Cerebellar cortex (tissue), 1 donor: Measurements from ENCODE around the gene ETFRF1.

ENCODE experiments used
- DNase-seq: peaks from one replicate; pipeline ENCODE4 v3.0.0-alpha.2; 2015; ENCODE audit warnings: low spot score

ETFRF1 gene

DNA sequence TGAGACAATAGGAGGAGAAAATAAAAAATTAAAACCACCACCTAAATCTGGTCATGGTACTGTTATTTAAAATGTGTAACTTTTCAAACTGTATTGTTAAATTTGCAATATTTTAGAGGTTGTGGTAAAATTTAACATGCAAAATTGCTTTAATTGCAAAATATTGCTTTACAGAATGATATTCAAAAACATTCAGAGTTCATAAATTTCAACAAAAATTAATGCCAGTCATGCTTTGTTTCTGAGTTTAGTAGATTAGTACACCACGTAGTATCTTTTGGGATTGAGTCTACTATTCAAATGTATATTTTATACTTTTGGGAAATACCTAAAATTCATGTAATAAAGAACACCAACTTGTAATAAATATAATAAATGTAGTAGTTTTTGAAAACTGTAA lies 18.3 kb downstream of the ETFRF1 start:
- no peak for DNase-seq

DNA sequence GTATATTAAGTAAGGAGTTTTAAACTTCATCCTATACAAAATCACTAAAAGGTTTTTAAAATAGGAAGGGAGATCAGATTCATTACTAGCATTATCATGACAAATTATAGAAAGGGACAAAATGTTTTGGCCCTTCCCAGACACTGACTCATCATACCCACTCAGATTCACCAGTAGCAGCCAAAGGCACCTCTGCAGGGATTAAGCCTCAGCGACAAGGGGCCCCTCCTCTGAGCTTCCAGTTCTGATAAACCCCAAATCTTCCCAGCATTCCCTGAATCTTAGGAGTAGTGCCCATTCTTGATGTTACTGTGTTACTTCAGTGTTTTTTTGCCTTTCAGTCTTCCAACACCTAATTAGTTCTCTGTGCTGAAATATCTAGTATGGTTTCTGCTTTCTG lies 41.2 kb downstream of the ETFRF1 start:
- DNase-seq = no peak

DNA sequence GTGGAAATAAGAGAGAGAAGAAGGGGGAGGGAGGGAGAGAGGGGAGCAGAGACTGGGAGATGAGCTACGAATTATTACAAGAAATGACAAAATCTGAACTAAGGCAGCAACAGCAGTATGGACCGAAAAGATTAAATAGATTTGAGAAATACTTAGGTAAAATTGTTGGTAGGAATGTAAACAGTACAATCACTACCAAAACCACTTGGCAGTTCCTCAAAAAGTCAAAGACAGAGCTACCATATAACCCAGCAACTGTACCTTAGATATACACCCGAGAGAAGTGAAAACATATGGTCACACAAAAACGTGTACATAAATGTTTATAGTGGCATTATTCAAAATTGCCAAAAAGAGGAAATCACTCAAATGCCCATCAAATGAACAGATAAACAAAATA lies 41.6 kb downstream of the ETFRF1 start:
- no peak for DNase-seq

DNA sequence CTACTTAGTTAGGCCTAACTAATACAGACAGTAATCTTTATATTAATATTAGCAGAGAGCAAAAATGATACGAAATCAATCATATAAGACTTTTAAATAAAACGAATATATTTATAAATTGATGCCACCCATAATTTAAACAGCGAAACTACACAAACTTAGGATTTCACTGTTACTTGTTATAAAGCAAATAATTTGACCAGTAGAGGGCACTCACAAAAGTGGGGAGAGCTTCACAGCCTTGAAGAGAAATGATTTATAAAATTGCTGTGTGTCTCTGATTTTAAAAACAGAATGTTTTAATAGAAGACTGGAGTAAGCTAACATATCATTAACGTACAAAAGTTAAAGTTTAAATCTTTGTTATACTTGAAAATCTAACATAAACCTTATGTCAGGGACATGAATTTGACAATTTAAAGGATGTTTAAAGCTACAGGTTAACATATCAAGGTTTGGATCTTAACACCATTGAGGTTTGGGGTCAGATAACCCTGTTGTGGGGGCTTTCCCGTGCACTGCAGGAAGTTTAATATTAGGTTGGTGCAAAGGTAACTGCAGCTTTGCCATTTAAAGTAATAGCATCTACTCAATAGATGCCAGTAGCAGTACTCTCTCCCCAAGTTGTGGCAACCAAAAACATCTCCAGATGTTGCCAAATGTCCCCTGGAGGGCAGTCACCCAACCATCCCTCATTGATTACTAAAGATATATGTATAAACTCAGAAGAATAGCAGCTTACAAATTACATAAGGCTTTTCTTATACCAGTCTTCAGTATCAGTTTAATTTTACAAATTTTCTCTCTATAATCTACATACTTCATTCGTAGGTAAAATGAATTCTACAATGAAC lies 46.4 kb downstream of the ETFRF1 start:
- DNase-seq = peak; percentile 55

DNA sequence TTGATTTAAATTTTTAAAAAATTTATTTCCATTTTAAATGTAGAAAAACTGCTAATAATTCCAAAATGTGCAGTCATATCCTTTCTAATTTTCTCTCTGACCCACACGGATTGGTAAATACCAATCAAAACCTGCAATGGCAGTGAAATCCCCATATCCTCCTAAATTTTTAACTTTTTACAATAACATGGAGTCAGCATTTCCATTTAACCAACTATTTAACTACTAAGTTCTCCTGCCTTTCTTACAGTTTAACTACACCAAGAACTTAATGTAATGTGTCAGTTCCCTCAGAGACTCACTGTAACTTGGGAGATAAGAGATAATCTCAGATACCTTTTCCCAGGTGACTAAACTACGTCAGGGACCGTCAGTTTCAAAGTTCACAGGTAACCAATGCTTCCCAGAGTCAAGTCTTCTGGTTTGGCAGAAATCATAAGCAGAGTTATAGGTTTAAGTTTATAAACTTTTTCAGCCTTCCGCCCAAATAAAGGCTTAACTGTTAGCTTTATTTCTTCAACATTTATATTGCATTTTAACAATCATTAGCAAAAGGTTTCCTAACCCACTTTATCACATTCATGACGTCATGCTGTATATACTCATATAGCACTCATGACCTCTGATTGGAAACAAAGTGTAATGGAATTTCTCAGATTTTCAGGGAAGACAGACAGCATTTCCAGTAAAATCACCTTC lies 48.1 kb downstream of the ETFRF1 start:
- no peak for DNase-seq

DNA sequence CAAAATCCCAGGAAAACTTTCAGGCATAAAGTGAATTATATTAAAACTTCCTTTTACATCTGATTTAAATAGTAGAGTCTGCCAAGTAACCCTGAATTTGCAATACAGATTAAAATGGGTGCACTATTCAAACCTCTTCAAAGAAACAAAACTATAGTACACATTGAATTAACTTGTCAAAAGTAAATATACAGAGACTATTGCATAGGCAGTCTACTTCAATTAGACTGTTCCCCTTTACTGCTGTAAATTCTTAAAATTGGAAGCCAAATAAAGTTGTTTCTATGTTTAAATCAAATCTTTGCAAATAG lies 48.6 kb downstream of the ETFRF1 start:
- DNase-seq = no peak

DNA sequence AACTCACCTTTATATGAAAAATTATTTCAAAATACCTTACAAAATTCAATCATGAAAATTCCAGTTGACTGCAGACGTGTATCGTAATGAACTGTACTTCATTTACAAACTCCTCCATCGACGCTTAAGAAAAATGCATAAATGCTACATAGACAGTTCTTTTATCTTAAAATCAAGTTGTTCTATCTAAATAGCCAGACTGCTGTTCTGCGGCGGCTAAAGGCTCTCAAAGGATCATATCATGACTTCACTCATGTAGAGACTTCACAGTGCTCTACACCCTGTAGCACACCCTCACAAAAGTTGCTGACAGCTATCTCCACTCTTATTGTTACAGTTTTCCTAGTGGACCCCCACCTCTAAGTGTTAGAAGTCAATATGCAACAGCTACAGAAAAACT lies 50.5 kb downstream of the ETFRF1 start:
- DNase-seq = no peak

DNA sequence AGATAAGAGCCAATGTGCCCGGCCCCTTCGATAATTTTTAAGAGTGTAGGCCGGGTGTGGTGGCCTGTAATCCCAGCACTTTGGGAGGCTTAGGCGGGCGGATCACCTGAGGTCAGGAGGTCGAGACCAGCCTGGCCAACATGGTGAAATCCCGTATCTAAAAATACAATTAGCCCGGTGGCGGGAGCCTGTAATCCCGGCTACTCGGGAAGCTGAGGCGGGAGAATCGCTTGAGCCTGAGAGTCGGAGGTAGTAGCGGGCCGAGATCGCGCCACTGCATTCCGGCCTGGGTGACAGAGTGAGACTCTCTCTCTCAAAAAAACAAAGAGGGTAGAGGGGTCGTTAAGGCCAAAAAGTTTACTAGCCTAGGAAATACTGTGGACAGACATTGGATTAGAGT lies 53.1 kb downstream of the ETFRF1 start:
- no peak for DNase-seq

DNA sequence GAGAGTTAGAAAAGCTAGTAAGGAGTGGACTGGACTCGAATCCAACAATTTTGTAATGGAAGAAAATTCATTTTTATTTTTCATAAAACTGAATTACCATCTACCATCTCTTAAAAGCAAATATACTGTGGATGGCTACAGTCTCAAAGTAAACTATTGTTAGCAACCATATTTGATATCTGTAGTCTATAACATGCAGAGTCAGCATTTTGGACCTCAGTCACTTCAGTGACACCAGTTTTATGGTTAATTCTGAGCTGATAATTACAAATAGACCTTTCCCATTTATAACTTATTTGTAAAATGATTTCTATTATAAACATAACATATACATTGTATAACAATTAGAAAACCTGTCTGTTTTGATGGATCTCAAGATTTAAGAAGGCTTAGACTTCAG lies 53.7 kb downstream of the ETFRF1 start:
- DNase-seq = no peak

DNA sequence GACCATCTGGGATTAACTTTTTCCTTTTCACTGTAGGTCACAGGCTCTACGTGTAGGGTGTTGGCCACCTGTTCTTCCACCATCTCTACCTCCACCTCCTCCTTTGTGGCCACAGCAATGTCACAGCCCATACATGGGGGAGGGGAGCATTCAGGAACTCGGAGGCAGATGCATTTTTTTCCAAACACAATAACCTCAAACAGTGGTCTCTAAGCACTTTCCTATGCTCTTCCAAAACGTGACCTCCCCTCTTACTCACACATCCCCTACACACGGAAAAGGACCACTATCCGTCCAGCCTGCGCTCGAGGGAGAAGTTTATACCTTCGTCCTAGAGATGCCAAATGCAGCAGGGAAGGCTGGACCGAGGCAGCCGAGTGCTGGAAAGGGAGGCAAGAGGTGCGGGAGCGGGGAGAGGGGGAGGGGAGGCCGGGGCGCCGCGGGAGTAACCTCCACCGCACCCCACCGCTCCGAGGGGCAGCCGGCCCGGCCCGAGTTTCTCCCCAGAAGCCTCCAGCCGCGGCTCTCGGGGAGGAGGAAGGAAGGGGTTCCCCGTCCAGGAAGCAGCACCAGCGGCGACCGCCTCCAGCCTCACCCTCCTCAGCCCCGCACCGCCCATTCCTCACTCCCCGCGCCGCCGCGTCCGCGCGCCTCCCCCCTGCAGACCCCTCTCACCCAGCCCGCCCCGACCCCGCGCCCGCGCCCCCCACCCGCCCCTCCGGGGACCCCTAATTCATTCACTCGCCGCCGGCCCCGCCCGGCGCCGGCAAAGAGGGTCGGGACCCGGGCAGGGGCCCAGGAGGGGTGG lies 55.1 kb downstream of the ETFRF1 start:
- peak; percentile 48 for DNase-seq

DNA sequence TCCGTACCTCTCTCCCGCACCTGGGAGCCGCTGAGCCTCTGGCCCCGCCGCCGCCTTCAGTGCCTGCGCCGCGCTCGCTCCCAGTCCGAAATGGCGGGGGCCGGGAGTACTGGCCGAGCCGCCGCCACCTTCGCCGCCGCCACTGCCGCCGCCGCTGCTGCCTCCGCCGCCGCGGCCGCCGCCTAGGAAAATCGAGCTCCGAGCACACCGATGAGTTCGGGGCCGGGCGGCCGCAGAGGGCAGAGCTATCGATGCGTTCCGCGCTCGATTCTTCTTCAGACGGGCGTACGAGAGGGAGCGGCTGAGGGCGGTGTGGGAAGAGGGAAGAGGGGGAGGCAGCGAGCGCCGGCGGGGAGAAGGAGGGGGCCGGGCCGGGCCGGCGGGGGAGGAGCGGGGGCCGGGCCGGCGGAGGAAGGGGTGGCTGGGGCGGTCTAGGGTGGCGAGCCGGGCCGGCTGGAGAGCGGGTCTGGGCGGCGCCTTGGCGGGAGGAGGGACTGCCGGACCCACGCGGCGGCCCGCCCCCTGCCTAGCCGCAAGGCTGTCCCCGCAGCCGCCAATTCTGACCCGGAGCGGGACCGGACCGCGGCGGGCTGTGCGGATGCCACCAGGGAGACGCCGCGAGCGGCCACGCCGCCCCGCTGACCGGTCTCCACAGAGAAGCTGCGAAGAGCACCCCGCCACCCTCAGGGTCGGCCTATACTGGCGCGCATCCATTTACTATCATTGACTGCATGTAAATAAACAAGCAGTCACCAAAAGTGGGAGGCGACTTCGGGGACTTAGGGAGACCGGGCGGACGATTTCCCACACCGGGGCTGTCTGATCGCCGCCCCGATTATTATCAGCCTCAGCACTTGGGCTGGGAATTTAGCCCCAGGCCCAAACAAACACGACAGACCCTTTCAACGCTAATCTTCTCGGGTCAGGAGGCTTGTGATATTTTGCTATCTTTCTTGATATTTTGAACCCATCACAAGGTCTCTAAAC lies 56.0 kb downstream of the ETFRF1 start, which contains the start of gene KRAS:
TSS of gene KRAS (minus strand) at position 186 of the 987 bp plus-strand sequence.
- DNase-seq = peak; percentile 93

DNA sequence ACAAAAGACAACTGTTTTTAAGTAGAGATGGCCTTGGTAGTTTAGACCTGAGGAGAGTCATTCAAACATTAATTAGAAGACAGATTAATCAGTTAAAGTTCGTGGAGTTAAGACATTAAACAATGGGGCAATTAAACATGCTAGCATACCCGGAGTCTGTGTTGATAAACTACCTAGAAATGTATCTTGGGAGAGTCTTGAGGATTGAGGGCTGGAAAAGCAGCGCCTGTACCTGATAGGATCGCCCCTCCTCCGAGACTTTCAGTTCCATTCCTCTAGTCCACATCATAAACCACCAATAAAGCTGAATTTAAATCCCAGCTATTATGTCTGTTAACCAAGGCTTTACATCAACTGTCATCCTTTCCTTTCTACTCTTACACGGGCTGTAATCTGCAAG lies 56.7 kb downstream of the ETFRF1 start:
- no peak for DNase-seq

DNA sequence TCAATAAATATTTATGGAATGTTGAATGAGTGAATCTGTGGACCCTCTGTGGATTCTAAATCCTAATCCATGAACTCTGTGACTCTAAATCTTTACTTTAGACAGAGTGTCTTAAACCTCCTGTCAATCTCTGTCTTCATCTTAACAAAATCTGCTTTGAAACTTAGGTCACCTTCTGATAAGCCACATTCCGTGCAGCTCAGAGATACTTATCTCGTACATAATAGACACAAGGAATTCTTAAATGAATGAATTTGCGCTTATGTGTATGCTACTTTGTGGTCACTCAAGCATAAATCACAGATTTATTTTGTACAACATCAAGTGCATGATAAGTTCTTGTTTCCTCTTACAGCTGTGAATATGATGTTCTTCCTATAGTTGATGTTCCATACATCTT lies 57.9 kb downstream of the ETFRF1 start:
- no peak for DNase-seq

DNA sequence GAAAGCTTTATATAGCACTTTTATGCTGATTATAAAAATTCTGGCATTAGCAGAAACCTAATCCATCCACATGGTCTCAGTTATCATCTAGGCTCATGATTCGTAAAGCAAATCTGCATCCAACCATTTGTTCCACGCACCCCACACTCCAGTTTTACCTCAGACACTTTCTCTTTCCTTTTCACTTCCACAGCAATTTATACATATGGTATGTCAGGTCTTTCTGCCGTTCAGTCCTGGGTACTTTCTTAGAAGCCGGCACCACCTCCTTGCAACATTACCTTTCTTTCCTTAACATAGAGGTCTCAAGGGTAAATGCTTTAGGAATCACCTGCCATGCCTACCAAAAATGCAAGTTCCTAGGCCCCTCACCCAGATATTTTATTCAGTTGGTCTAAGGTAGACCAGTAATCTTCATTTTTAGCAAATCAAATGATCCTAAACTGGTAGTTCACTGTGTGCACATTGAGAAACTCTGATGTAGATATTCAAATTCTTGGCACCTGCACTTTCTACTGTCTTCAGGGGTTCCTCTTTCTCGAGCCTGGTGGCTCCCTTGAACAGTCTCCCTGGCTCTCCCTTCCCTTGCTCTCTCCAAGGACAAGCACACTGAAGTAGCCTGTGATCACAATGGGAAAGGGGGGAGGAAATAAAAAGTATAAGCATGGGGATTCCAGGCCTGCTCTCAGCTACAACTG lies 58.5 kb downstream of the ETFRF1 start:
- no peak for DNase-seq

DNA sequence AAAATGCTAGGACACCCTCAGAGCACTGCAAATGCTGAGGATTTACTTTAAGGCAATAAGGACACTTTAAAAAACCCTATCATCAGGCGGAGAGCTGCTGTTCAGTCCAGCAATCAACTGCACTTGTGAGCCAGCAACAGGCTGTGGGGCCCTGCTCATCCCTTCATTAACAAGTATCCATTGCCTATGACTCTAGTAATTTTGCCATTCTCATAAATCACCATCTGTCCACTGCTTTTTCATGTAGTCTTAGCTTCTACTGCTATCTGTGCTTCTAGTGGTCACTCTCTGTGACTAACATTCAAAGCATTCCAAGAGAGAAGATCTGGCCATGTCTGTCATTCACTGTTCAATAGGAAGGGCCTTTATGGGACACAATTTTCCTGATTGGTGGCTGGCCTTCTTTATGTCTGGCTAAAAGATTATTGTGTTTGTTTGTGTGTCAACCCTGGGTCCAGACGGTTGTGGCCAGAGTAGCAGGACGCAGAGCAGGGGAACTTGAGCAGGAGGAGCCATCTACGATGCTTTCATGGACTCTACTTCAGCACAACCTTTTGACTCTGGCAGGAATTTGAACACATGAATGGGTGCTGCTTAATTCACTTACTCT lies 59.3 kb downstream of the ETFRF1 start:
- no peak for DNase-seq
